K562 (cell line): ENCODE data around the gene NFATC1. TPM values are rescaled to one million over a fixed set of nuclear protein-coding genes. Genes with fewer than 3 reads are reported as not detected.

ENCODE experiments used
- ESRRB ChIP-seq: fragments of 250-450 bp; sonication (Bioruptor Pico); IDR thresholded peaks from 2 replicates; pipeline ENCODE4 v1.5.0; 2020; ENCODE audit warnings: mild to moderate bottlenecking, moderate library complexity, borderline replicate concordance
- PHF21A ChIP-seq: fragments of 450-650 bp; IDR thresholded peaks from 2 replicates; pipeline ENCODE4 v1.6.1; 2017; ENCODE audit warnings: low read depth, borderline replicate concordance
- ZNF444 ChIP-seq: fragments of 250-450 bp; sonication (Bioruptor Pico); IDR thresholded peaks from 2 replicates; pipeline ENCODE4 v1.4.0; 2020; ENCODE audit warnings: mild to moderate bottlenecking, moderate library complexity
- polyA plus RNA-seq, 8 experiments: library from polyadenylated mRNA; depleted of rRNA in 4 of 8; stranded (reverse) in 5 of 8; unstranded in 3 of 8; fragments of >200 nt; fragmentation: Nextera tagmentation in 2 of 8; fragmentation: Illumina TruSeq in 1 of 8; extraction: Ambion mirVana in 2 of 8; extraction: Trizol in 1 of 8; gene quantifications; 2 replicates each; pipeline versions ENCODE4 v1.2.1 to v1.2.3, GENCODE V29; 2011 to 2014; ENCODE audit warnings: inconsistent platforms in 1 of 8, missing spikeins in 1 of 8
- total RNA-seq, 7 experiments: library from RNA; depleted of rRNA in 6 of 7; stranded (reverse); fragments of >200 nt in 6 of 7; fragmentation: Illumina TruSeq in 2 of 7; extraction: Trizol in 2 of 7; gene quantifications; 2 replicates each; pipeline versions ENCODE4 v1.2.1 to v1.2.3, GENCODE V29; 2011 to 2021; ENCODE audit warnings: low replicate concordance in 1 of 7
- TF ChIP-seq, protein P1 (sequence below), 3 experiments: IDR thresholded peaks in 2 of 3; conservative IDR thresholded peaks in 1 of 3; 2 replicates each; pipeline ENCODE4 v1.5.1; 2011 to 2012; ENCODE audit warnings: low read length in 3 of 3, mild to moderate bottlenecking in 3 of 3, control low read depth in 2 of 3, improper control_type of control experiment in 1 of 3, inconsistent platforms in 1 of 3, low read depth in 1 of 3, mixed read lengths in 1 of 3, moderate library complexity in 1 of 3; ENCODE audit not compliant: insufficient read depth in 2 of 3
- TF ChIP-seq, protein P2 (sequence below): fragments of 200-600 bp; sonication (generic); IDR thresholded peaks from one replicate; pipeline ENCODE4 v1.6.1; 2012; ENCODE audit warnings: mild to moderate bottlenecking, low read depth, low read length, inconsistent platforms
- TF ChIP-seq, protein P3 (sequence below): fragments of 150-350 bp; IDR thresholded peaks from 2 replicates; pipeline ENCODE4 v1.6.1; 2014; ENCODE audit warnings: low read depth, mild to moderate bottlenecking, low read length, borderline replicate concordance
- TF ChIP-seq, protein P4 (sequence below): fragments of 250-450 bp; sonication (Bioruptor Pico); IDR thresholded peaks from 2 replicates; pipeline ENCODE4 v1.4.0; 2020; ENCODE audit warnings: mild to moderate bottlenecking

NFATC1 gene
- total and polyA plus RNA-seq, 9 of the 15 experiments (the other 6 are each of a cell fraction or from before 2014, with no cell fraction given) = 1.1 to 16.4 (median 2.5) TPM

DNA sequence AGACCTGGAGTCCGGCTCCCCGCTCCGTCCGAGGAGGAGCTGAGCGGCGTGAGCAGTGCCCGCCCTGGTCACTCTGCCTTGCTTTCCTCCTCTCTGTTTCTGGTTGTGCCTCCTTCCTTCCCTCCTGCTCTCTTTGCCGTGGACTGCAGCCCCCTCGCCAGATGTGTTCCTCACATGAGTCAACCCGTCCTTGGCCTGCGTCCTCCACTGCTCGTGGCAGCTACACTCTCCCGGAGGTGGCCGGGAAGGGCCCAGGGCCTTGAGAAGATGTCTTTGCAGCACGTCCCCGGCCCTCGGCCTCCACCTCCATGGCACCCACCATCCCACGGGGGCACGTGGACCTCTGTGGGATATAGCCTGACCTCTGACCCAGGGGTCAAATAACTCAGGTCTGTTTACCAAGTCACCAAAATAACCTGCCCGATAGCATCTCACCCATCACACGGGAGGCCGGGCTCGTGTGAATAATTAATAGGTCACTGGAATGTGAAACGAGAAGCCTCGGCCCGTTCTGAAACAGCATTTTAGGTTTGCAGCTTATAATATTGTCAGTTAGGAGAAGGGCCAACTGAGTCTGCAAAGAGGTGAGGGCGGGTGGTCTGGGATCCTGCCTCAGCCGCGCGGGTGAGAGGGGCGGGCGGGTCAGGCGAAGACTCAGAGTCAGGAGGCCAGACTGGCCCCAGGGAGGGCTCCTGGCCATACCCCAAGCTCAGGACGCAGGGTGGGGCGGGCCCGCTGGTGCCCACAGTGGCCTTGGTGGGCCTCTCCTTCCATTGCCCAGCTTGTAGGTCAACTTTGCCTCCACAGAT lies 42.6 kb downstream of the NFATC1 start (continued):
- TF ChIP-seq, protein P1, sequence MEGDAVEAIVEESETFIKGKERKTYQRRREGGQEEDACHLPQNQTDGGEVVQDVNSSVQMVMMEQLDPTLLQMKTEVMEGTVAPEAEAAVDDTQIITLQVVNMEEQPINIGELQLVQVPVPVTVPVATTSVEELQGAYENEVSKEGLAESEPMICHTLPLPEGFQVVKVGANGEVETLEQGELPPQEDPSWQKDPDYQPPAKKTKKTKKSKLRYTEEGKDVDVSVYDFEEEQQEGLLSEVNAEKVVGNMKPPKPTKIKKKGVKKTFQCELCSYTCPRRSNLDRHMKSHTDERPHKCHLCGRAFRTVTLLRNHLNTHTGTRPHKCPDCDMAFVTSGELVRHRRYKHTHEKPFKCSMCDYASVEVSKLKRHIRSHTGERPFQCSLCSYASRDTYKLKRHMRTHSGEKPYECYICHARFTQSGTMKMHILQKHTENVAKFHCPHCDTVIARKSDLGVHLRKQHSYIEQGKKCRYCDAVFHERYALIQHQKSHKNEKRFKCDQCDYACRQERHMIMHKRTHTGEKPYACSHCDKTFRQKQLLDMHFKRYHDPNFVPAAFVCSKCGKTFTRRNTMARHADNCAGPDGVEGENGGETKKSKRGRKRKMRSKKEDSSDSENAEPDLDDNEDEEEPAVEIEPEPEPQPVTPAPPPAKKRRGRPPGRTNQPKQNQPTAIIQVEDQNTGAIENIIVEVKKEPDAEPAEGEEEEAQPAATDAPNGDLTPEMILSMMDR (IDR thresholded peaks at IDR 0.05 in 2 of 3, conservative IDR thresholded peaks at IDR 0.05 in 1 of 3; ENCODE audit: insufficient read depth in 2 of 3, low read depth in 1 of 3, low read length in 3 of 3) = no peak
- TF ChIP-seq ESRRB (no peak), ZNF444 (CRISPR knock-in tag) (no peak), PHF21A (no peak)
- TF ChIP-seq, protein P2, sequence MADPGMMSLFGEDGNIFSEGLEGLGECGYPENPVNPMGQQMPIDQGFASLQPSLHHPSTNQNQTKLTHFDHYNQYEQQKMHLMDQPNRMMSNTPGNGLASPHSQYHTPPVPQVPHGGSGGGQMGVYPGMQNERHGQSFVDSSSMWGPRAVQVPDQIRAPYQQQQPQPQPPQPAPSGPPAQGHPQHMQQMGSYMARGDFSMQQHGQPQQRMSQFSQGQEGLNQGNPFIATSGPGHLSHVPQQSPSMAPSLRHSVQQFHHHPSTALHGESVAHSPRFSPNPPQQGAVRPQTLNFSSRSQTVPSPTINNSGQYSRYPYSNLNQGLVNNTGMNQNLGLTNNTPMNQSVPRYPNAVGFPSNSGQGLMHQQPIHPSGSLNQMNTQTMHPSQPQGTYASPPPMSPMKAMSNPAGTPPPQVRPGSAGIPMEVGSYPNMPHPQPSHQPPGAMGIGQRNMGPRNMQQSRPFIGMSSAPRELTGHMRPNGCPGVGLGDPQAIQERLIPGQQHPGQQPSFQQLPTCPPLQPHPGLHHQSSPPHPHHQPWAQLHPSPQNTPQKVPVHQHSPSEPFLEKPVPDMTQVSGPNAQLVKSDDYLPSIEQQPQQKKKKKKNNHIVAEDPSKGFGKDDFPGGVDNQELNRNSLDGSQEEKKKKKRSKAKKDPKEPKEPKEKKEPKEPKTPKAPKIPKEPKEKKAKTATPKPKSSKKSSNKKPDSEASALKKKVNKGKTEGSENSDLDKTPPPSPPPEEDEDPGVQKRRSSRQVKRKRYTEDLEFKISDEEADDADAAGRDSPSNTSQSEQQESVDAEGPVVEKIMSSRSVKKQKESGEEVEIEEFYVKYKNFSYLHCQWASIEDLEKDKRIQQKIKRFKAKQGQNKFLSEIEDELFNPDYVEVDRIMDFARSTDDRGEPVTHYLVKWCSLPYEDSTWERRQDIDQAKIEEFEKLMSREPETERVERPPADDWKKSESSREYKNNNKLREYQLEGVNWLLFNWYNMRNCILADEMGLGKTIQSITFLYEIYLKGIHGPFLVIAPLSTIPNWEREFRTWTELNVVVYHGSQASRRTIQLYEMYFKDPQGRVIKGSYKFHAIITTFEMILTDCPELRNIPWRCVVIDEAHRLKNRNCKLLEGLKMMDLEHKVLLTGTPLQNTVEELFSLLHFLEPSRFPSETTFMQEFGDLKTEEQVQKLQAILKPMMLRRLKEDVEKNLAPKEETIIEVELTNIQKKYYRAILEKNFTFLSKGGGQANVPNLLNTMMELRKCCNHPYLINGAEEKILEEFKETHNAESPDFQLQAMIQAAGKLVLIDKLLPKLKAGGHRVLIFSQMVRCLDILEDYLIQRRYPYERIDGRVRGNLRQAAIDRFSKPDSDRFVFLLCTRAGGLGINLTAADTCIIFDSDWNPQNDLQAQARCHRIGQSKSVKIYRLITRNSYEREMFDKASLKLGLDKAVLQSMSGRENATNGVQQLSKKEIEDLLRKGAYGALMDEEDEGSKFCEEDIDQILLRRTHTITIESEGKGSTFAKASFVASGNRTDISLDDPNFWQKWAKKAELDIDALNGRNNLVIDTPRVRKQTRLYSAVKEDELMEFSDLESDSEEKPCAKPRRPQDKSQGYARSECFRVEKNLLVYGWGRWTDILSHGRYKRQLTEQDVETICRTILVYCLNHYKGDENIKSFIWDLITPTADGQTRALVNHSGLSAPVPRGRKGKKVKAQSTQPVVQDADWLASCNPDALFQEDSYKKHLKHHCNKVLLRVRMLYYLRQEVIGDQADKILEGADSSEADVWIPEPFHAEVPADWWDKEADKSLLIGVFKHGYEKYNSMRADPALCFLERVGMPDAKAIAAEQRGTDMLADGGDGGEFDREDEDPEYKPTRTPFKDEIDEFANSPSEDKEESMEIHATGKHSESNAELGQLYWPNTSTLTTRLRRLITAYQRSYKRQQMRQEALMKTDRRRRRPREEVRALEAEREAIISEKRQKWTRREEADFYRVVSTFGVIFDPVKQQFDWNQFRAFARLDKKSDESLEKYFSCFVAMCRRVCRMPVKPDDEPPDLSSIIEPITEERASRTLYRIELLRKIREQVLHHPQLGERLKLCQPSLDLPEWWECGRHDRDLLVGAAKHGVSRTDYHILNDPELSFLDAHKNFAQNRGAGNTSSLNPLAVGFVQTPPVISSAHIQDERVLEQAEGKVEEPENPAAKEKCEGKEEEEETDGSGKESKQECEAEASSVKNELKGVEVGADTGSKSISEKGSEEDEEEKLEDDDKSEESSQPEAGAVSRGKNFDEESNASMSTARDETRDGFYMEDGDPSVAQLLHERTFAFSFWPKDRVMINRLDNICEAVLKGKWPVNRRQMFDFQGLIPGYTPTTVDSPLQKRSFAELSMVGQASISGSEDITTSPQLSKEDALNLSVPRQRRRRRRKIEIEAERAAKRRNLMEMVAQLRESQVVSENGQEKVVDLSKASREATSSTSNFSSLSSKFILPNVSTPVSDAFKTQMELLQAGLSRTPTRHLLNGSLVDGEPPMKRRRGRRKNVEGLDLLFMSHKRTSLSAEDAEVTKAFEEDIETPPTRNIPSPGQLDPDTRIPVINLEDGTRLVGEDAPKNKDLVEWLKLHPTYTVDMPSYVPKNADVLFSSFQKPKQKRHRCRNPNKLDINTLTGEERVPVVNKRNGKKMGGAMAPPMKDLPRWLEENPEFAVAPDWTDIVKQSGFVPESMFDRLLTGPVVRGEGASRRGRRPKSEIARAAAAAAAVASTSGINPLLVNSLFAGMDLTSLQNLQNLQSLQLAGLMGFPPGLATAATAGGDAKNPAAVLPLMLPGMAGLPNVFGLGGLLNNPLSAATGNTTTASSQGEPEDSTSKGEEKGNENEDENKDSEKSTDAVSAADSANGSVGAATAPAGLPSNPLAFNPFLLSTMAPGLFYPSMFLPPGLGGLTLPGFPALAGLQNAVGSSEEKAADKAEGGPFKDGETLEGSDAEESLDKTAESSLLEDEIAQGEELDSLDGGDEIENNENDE = no peak
- TF ChIP-seq, protein P3, sequence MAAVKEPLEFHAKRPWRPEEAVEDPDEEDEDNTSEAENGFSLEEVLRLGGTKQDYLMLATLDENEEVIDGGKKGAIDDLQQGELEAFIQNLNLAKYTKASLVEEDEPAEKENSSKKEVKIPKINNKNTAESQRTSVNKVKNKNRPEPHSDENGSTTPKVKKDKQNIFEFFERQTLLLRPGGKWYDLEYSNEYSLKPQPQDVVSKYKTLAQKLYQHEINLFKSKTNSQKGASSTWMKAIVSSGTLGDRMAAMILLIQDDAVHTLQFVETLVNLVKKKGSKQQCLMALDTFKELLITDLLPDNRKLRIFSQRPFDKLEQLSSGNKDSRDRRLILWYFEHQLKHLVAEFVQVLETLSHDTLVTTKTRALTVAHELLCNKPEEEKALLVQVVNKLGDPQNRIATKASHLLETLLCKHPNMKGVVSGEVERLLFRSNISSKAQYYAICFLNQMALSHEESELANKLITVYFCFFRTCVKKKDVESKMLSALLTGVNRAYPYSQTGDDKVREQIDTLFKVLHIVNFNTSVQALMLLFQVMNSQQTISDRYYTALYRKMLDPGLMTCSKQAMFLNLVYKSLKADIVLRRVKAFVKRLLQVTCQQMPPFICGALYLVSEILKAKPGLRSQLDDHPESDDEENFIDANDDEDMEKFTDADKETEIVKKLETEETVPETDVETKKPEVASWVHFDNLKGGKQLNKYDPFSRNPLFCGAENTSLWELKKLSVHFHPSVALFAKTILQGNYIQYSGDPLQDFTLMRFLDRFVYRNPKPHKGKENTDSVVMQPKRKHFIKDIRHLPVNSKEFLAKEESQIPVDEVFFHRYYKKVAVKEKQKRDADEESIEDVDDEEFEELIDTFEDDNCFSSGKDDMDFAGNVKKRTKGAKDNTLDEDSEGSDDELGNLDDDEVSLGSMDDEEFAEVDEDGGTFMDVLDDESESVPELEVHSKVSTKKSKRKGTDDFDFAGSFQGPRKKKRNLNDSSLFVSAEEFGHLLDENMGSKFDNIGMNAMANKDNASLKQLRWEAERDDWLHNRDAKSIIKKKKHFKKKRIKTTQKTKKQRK = no peak
- TF ChIP-seq, protein P4, sequence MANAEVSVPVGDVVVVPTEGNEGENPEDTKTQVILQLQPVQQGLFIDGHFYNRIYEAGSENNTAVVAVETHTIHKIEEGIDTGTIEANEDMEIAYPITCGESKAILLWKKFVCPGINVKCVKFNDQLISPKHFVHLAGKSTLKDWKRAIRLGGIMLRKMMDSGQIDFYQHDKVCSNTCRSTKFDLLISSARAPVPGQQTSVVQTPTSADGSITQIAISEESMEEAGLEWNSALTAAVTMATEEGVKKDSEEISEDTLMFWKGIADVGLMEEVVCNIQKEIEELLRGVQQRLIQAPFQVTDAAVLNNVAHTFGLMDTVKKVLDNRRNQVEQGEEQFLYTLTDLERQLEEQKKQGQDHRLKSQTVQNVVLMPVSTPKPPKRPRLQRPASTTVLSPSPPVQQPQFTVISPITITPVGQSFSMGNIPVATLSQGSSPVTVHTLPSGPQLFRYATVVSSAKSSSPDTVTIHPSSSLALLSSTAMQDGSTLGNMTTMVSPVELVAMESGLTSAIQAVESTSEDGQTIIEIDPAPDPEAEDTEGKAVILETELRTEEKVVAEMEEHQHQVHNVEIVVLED = no peak
- TF ChIP-seq, all 486 proteins: peak for 0
